Tibial artery (tissue), 4 donors: ENCODE measurements around the gene VAV2.

Source experiments
- DNase-seq, 2 donors: peaks; one replicate each; pipeline ENCODE4 v3.0.0-alpha.2; 2019
- H3K27ac ChIP-seq, 2 donors: fragments of 200-600 bp; sonication (generic) in 1 of 2; 1 replicate in 1 of 2; 2 replicates in 1 of 2; pipeline ENCODE4 v1.5.1; 2018 to 2019; ENCODE audit warnings: mild to moderate bottlenecking in 1 of 2
- H3K27me3 ChIP-seq, 2 donors: fragments of 200-600 bp; sonication (generic) in 1 of 2; one replicate each; pipeline versions ENCODE4 v1.5.1 to v1.6.0; 2016 to 2019
- H3K36me3 ChIP-seq, 3 donors: fragments of 200-600 bp; sonication (generic) in 2 of 3; one replicate each; pipeline ENCODE4 v1.5.1; 2016 to 2019; ENCODE audit warnings: mild to moderate bottlenecking in 2 of 3
- H3K4me1 ChIP-seq, 4 donors: fragments of 200-600 bp; sonication (generic) in 2 of 4; 1 replicate in 3 of 4; 2 replicates in 1 of 4; pipeline ENCODE4 v1.5.1; 2016 to 2019
- H3K4me3 ChIP-seq, 2 donors: fragments of 200-600 bp; sonication (generic) in 1 of 2; 1 replicate in 1 of 2; 2 replicates in 1 of 2; pipeline ENCODE4 v1.5.1; 2018 to 2019; ENCODE audit warnings: mild to moderate bottlenecking in 2 of 2
- H3K9me3 ChIP-seq, 3 donors: fragments of 200-600 bp; sonication (generic) in 1 of 3; one replicate each; pipeline ENCODE4 v1.5.1; 2016 to 2019
- intact Hi-C: fragments of 100-400 bp; cut with DNase I; formaldehyde crosslinking; loops from one replicate; pipeline ENCODE4 v1.15.0; 2023; ENCODE audit warnings: low total_unique reads
- TF ChIP-seq, protein P1 (sequence below), 2 experiments: fragments of 200-600 bp in 1 of 2; fragments of 450-650 bp in 1 of 2; IDR thresholded peaks; one replicate each; pipeline ENCODE4 v1.5.1; 2017 to 2019; ENCODE audit warnings: antibody characterized with exemption in 2 of 2, mild to moderate bottlenecking in 1 of 2, moderate library complexity in 1 of 2

VAV2 gene

DNA sequence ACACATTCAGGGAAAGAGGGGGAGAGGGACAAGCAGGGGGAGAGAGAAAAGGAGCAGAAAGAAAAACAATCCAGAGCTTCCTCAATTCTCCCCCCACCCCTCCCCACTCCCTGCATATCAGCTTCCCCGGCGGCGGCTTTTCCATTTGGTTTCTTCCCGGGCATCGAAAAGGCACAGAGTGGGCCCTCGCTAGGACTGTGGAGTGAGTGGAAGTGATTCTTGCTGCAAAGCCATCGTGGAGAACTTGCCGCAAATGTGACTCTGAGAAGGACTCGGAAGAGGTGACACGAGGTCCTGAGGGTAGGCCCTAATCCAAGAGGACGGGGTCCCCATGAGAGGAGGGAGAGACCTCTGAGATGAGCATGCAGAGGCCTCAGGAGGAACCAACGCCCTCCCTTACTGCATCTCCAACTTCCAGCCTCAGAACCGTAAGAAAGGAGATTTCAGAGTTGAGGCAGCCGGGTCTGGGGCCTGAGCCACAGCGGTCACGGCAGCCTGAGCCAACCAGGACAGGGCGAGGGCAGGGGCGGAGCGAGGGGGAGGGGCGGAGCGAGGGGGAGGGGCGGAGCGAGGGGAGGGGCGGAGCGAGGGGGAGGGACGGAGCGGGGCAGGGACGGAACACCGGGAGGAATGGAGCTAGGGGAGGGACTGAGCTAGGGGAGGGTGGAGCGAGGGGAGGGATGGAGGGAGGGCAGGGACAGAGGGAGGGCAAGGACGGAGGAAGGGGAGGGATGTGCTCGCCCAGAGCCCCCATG is 232.8 kb downstream of the VAV2 start:
- DNase-seq, result peak in 1 of 2 donors; percentile 67
- Histone ChIP-seq H3K4me1 (no peaks in the 10 kb centered on the region), H3K36me3 (peaks cover 0 to 20% (median 13%) of the 10 kb centered on the region in 3 donors), H3K9me3 (no peaks in the 10 kb centered on the region), H3K27me3 (peaks cover 0 to 11% of the 10 kb centered on the region in 2 donors), H3K27ac (no peak overlapping the region), H3K4me3 (no peak overlapping the region)
- intact Hi-C loops, result no loop called here
- TF ChIP-seq, protein P1, sequence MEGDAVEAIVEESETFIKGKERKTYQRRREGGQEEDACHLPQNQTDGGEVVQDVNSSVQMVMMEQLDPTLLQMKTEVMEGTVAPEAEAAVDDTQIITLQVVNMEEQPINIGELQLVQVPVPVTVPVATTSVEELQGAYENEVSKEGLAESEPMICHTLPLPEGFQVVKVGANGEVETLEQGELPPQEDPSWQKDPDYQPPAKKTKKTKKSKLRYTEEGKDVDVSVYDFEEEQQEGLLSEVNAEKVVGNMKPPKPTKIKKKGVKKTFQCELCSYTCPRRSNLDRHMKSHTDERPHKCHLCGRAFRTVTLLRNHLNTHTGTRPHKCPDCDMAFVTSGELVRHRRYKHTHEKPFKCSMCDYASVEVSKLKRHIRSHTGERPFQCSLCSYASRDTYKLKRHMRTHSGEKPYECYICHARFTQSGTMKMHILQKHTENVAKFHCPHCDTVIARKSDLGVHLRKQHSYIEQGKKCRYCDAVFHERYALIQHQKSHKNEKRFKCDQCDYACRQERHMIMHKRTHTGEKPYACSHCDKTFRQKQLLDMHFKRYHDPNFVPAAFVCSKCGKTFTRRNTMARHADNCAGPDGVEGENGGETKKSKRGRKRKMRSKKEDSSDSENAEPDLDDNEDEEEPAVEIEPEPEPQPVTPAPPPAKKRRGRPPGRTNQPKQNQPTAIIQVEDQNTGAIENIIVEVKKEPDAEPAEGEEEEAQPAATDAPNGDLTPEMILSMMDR (IDR thresholded peaks at IDR 0.05), result no peak

GRCh38 chr9:133758228-133758627 is 233.9 kb downstream of the VAV2 start:
- DNase-seq, result peak in 1 of 2 donors; percentile 35
- Histone ChIP-seq H3K27me3 (peaks cover 0 to 15% of the 10 kb centered on the region in 2 donors), H3K9me3 (no peaks in the 10 kb centered on the region), H3K4me3 (no peak overlapping the region), H3K36me3 (peaks cover 0 to 9% (median 2%) of the 10 kb centered on the region in 3 donors), H3K4me1 (no peaks in the 10 kb centered on the region), H3K27ac (no peak overlapping the region)
- TF ChIP-seq, protein P1 (IDR thresholded peaks at IDR 0.05), result no peak
- intact Hi-C loops, result no loop called here

- Histone ChIP-seq H3K9me3 (no peaks in the 10 kb centered on the region), H3K27ac (no peak overlapping the region), H3K27me3 (peaks cover 0 to 42% of the 10 kb centered on the region in 2 donors), H3K36me3 (peaks cover 0 to 3% (median 0%) of the 10 kb centered on the region in 3 donors), H3K4me1 (no peaks in the 10 kb centered on the region), H3K4me3 (no peak overlapping the region)
- TF ChIP-seq, protein P1 (IDR thresholded peaks at IDR 0.05), result no peak
- peak in 1 of 2 donors; percentile 20 for DNase-seq
- intact Hi-C loops, result no loop called here
Measured at GRCh38 chr9:133754688-133755227, 237.4 kb downstream of the VAV2 start.

DNA sequence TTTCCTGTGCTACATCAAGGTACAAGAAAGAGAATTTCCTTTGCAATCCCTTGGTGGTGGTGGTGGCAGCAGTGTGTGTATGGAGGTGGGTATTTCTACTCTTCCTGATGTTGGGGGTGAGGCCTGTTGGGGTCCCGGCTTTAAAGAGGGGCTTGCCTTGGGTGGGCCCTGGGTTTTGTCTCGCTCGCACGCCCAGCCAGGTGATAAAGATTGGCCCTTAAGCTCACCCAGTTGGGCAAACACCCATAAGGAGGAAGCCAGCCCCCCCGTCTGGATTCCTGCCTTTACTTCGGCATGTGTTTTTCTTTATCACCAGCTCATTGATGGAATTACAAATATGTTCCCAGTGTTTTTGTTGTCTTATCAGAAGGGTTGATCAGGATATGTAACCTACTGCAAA is 237.9 kb downstream of the VAV2 start:
- no peaks in the 10 kb centered on the region for H3K4me1 ChIP-seq
- no peaks in the 10 kb centered on the region for H3K9me3 ChIP-seq
- intact Hi-C loops, result no loop called here
- TF ChIP-seq, protein P1 (IDR thresholded peaks at IDR 0.05), result no peak
- H3K27ac ChIP-seq, result no peak overlapping the region
- H3K27me3 ChIP-seq, result peaks cover 0 to 42% of the 10 kb centered on the region in 2 donors
- no peak overlapping the region for H3K4me3 ChIP-seq
- DNase-seq, result peak in 1 of 2 donors; percentile 31
- H3K36me3 ChIP-seq, result peaks cover 0 to 2% (median 0%) of the 10 kb centered on the region in 3 donors

DNA sequence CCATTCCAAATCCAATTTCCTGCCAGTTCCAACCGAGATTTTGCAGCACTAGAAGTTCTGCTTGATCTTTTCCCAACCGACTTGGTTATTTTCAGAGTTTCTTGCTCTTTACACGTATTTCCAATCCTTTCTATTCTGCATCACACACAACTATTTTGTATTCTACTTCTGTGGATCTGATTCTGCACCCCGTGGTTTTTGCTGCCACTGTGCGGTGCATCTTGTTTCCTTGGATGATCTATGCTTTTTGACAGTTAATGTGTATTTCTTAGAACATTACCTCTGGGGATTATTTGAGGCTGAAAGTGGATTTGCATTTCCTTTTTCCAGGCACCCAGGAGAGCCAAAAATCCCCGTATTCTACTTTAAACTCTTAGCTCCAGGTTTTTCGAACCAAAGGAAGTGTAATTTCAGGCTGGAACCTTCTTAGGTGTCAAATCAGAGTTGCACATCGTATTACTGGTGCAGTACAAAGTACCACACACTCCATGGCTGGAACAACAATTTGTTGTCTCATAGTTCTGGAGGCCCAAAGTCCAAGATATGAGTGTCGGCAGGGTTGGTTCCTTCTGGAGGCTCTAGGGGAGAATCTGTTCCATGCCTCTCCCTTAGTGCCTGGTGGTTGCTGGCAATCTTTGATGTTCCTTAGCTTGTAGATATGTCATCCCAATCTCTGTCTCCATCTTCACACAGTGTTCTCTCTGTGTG is 239.2 kb downstream of the VAV2 start:
- Histone ChIP-seq H3K9me3 (no peaks in the 10 kb centered on the region), H3K27me3 (peaks cover 0 to 47% of the 10 kb centered on the region in 2 donors), H3K27ac (no peak overlapping the region), H3K4me3 (no peak overlapping the region), H3K4me1 (no peaks in the 10 kb centered on the region), H3K36me3 (no peaks in the 10 kb centered on the region)
- intact Hi-C loops, result no loop called here
- TF ChIP-seq, protein P1 (IDR thresholded peaks at IDR 0.05), result no peak
- no peak for DNase-seq
